HFFc6 (cell line): ENCODE data around the gene LIN7B. TPM values are rescaled to one million over a fixed set of nuclear protein-coding genes. Genes with fewer than 3 reads are reported as not detected.
"Not testable (repeated sequence)": the region's sequence is repeated elsewhere in the genome, so short reads cannot be mapped to it uniquely, and the experiment has no call there.

ENCODE experiments used
- DNase-seq: peaks from one replicate; pipeline ENCODE4 v3.0.0-alpha.2; 2018
- H3K27ac Mint-ChIP-seq: 2 replicates; pipeline ENCODE4 v1.8.0; 2020; ENCODE audit warnings: mild to moderate bottlenecking, mixed read lengths
- H3K27me3 Mint-ChIP-seq: 2 replicates; pipeline ENCODE4 v1.8.0; 2021; ENCODE audit warnings: mild to moderate bottlenecking, moderate library complexity, mixed read lengths; ENCODE audit not compliant: insufficient read depth
- H3K36me3 Mint-ChIP-seq: 2 replicates; pipeline ENCODE4 v1.8.0; 2021; ENCODE audit warnings: low read depth, mixed read lengths
- H3K4me1 Mint-ChIP-seq: 2 replicates; pipeline ENCODE4 v1.8.0; 2020; ENCODE audit warnings: low read depth, mixed read lengths
- H3K4me3 Mint-ChIP-seq: 2 replicates; pipeline ENCODE4 v1.8.0; 2020; ENCODE audit warnings: mild to moderate bottlenecking, moderate library complexity, mixed read lengths
- H3K9me3 Mint-ChIP-seq: 2 replicates; pipeline ENCODE4 v1.8.0; 2020; ENCODE audit warnings: mild to moderate bottlenecking, mixed read lengths
- total RNA-seq, 6 experiments: library from RNA; stranded (reverse); fragmentation: NEBNext Ultra II Directional; extraction: Animal tissue kit (Norgen Biotek cat#: 25700); gene quantifications; 2 replicates in 1 of 6; 3 replicates in 5 of 6; pipeline ENCODE4 v1.2.3, GENCODE V29; 2021
- TF ChIP-seq, protein P1 (sequence below): fragments of 200-600 bp; sonication (generic); IDR thresholded peaks from 2 replicates; pipeline ENCODE4 v1.5.0; 2021; ENCODE audit warnings: antibody characterized with exemption, mild to moderate bottlenecking

The LIN7B gene
- total RNA-seq, 6 experiments from 2014 or later = 9.3 to 12.7 (median 10.2) TPM

DNA sequence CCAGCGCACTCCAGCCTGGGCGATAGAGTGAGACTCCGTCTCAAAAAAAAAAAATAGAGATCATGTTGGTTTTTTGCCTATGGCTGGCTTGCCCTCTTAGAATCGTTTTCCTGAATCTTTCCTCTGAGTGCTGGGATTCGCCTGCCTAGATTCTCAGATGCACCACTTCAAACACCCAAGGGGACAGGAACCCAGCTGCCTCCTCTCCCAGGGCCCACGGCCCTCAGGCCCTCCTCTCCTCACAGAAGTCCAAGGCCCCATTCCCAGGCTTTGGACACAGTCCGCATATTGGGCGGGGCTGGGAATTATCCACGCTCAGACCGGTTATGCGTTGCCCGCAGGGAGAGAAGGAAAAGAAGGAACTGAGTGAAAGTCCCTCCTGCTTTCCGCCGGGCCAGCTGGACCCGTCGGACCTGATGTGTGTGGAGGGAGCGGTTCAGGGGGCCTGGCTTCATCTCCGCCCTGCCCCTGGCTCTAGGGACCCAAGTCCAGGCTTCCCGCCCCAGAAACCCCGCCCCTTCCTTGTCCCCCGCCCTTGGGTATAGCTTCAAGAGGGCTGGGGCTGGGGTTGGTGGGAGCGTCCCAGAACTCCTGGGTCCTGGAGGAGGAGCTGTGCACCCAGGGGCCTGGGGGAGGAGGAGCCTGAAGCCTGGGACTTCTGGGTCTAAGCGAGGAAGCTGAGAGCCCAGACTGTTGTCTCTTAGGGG, 11.0 kb downstream of the LIN7B start:
- no peak for DNase-seq
- no peak overlapping the region for H3K27ac Mint-ChIP-seq

DNA sequence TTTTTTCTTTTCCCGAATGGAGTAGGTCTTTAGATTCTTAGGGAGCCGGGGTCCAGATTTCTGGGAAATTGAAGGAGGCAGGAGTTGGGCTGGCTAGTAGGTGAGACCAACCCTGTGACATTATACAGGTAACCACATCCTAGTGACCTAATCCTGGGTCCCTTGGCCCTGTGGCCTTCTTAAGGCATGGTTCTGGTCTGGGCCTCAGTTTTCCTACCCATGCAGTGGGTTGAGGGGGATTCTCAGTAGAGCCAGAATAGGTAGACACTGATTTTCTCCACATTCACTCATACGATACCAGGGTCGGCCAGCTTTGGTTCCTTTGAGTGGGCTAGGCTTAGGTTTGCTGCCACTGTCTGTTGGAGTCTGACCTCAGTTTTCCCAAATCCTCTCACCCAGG, 12.4 kb downstream of the LIN7B start:
- Mint-ChIP-seq H3K27ac (no peak overlapping the region), H3K4me1 (peaks cover 10% of the 10 kb centered on the region), H3K27me3 (peaks cover 10% of the 10 kb centered on the region), H3K9me3 (no peaks in the 10 kb centered on the region), H3K4me3 (no peak overlapping the region), H3K36me3 (no peaks in the 10 kb centered on the region)
- TF ChIP-seq, protein P1, sequence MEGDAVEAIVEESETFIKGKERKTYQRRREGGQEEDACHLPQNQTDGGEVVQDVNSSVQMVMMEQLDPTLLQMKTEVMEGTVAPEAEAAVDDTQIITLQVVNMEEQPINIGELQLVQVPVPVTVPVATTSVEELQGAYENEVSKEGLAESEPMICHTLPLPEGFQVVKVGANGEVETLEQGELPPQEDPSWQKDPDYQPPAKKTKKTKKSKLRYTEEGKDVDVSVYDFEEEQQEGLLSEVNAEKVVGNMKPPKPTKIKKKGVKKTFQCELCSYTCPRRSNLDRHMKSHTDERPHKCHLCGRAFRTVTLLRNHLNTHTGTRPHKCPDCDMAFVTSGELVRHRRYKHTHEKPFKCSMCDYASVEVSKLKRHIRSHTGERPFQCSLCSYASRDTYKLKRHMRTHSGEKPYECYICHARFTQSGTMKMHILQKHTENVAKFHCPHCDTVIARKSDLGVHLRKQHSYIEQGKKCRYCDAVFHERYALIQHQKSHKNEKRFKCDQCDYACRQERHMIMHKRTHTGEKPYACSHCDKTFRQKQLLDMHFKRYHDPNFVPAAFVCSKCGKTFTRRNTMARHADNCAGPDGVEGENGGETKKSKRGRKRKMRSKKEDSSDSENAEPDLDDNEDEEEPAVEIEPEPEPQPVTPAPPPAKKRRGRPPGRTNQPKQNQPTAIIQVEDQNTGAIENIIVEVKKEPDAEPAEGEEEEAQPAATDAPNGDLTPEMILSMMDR = no peak
- no peak for DNase-seq

More for the DNA sequence above, 11.0 kb downstream of the LIN7B start:
- no peak overlapping the region for H3K4me3 Mint-ChIP-seq
- H3K9me3 Mint-ChIP-seq = no peaks in the 10 kb centered on the region
- no peaks in the 10 kb centered on the region for H3K36me3 Mint-ChIP-seq
- TF ChIP-seq, protein P1 = no peak
- H3K4me1 Mint-ChIP-seq = peaks cover 10% of the 10 kb centered on the region
- H3K27me3 Mint-ChIP-seq = peaks cover 16% of the 10 kb centered on the region

DNA sequence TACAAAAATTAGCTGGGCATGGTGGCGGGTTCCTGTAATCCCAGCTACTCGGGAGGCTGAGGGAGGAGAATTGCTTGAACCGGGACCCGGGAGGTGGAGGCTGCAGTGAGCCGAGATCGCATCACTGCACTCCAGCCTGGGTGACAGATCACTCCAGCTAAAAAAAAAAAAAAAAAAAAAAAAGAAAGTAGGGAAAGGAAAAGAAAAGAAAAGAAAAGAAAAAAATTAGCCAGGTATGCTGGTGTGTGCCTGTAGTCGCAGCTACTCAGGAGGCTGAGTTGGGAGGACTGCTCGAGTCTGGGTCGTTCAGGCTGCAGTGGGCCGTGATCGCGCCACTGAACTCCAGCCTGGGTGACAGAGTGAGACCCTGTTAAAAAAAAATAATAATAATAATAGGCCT, 13.1 kb downstream of the LIN7B start:
- H3K4me3 Mint-ChIP-seq, DNase-seq, H3K9me3 Mint-ChIP-seq, H3K36me3 Mint-ChIP-seq, H3K27ac Mint-ChIP-seq: not testable (repeated sequence)
- Mint-ChIP-seq H3K4me1 (peaks cover 10% of the 10 kb centered on the region), H3K27me3 (peaks cover 10% of the 10 kb centered on the region)

DNA sequence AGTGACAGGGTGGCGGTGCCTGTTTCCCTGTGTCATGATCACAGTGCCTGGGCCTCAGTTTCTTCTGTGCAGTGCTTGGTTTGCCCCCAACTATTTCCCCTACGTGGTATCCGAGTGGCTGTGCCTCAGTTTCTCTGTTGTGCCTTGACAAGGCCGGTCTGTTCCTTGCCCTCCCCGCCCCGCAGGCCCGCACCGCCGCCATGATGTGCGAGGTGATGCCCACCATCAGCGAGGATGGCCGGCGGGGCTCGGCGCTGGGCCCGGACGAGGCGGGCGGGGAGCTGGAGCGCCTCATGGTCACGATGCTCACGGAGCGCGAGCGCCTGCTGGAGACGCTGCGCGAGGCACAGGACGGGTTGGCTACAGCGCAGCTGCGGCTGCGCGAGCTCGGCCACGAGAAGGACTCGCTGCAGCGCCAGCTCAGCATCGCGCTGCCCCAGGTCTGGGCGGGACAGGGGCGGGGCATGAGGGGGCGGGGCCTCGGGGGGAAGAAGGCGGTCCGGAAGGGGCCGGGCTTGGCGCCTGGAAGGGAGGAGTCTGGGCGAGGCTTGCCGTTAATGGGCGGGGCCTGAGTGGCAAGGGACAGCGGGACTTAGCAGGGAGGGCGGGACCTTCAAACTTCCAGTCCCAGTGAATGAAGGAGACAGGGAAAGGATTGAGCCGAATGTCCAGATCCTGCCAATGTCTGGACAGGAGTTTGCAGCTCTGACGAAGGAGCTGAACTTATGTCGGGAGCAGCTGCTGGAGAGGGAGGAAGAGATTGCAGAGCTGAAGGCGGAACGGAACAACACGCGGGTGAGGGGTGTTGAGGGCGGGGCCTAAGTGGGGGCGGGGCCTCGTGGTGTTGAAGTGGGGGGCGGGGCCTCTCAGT, 13.7 kb downstream of the LIN7B start:
- TF ChIP-seq, protein P1 = no peak; the same call in 1 of the 2 replicates
- Mint-ChIP-seq H3K36me3 (no peaks in the 10 kb centered on the region), H3K4me3 (peak overlapping the region; percentile 85), H3K9me3 (no peaks in the 10 kb centered on the region), H3K27me3 (peaks cover 10% of the 10 kb centered on the region), H3K4me1 (peaks cover 10% of the 10 kb centered on the region), H3K27ac (peak overlapping the region; percentile 51; the same call in 1 of the 2 replicates)
- peak; percentile 94 for DNase-seq

DNA sequence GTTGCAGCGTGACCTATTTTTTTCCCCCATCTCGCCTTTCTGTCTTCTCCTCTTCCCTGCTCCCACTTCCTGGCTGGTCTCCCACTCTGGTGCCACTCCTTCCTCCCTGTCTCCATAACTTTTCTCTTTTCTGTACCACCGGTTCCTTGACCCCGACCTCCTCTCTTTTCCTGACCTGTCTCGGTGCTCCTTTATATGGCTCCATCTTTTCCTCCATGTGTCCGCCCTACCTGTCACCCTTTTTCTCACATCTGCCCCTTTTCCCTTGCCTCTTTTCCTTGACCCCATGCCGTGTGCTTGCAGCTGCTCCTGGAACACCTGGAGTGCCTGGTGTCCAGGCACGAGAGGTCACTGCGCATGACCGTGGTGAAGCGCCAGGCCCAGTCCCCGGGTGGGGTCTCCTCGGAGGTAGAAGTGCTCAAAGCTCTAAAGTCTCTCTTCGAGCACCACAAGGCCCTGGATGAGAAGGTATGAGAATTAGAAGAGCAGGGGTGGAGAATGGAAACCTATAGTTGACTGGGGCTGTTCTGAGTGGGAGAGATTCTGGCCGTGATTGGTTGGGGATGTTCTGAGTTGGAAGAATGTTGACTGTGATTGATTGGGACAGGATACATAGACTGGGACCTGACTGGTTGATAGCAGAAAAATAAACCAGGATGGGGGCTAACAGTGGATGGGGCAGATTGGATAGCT, 14.5 kb downstream of the LIN7B start:
- DNase-seq = no peak
- TF ChIP-seq, protein P1 = no peak
- H3K27me3 Mint-ChIP-seq = peaks cover 6% of the 10 kb centered on the region
- no peaks in the 10 kb centered on the region for H3K9me3 Mint-ChIP-seq
- peaks cover 10% of the 10 kb centered on the region for H3K4me1 Mint-ChIP-seq
- no peak overlapping the region for H3K27ac Mint-ChIP-seq
- no peaks in the 10 kb centered on the region for H3K36me3 Mint-ChIP-seq
- H3K4me3 Mint-ChIP-seq = peak overlapping the region; percentile 85
